Glutamatergic neuron (in vitro differentiated cells): ENCODE measurements around the gene STIMATE. TPM values are rescaled to one million over a fixed set of nuclear protein-coding genes. Genes with fewer than 3 reads are reported as not detected.

Source experiments
- DNase-seq: peaks from one replicate; pipeline ENCODE4 v3.0.0; 2022
- H3K27ac Mint-ChIP-seq: one replicate; pipeline ENCODE4 v1.8.0; 2020; ENCODE audit warnings: mild to moderate bottlenecking, mixed read lengths, inconsistent platforms; ENCODE audit not compliant: unreplicated experiment
- H3K27me3 Mint-ChIP-seq: one replicate; pipeline ENCODE4 v1.8.0; 2020; ENCODE audit warnings: mild to moderate bottlenecking, moderate library complexity, mixed read lengths, inconsistent platforms; ENCODE audit not compliant: unreplicated experiment
- H3K36me3 Mint-ChIP-seq: one replicate; pipeline ENCODE4 v1.8.0; 2020; ENCODE audit warnings: mild to moderate bottlenecking, mixed read lengths, inconsistent platforms; ENCODE audit not compliant: unreplicated experiment
- H3K4me1 Mint-ChIP-seq: one replicate; pipeline ENCODE4 v1.8.0; 2020; ENCODE audit warnings: mild to moderate bottlenecking, low read depth, mixed read lengths, inconsistent platforms; ENCODE audit not compliant: unreplicated experiment
- H3K4me3 Mint-ChIP-seq: one replicate; pipeline ENCODE4 v1.8.0; 2020; ENCODE audit warnings: mild to moderate bottlenecking, mixed read lengths, inconsistent platforms; ENCODE audit not compliant: unreplicated experiment
- H3K9me3 Mint-ChIP-seq: one replicate; pipeline ENCODE4 v1.8.0; 2020; ENCODE audit warnings: mild to moderate bottlenecking, moderate library complexity, mixed read lengths, inconsistent platforms; ENCODE audit not compliant: unreplicated experiment
- total RNA-seq: library from RNA; stranded (reverse); fragmentation: NEBNext Ultra II Directional; extraction: Animal tissue kit (Norgen Biotek cat#: 25700); gene quantifications from one replicate; pipeline ENCODE4 v1.2.1, GENCODE V29; 2021; ENCODE audit not compliant: unreplicated experiment
- TF ChIP-seq, protein P1 (sequence below): fragments of 200-600 bp; sonication (generic); IDR thresholded peaks from one replicate; pipeline ENCODE4 v1.5.0; 2021; ENCODE audit not compliant: partially characterized antibody, unreplicated experiment

Gene STIMATE
- total RNA-seq, 1 donor from 2014 or later = 23.0 TPM

DNA sequence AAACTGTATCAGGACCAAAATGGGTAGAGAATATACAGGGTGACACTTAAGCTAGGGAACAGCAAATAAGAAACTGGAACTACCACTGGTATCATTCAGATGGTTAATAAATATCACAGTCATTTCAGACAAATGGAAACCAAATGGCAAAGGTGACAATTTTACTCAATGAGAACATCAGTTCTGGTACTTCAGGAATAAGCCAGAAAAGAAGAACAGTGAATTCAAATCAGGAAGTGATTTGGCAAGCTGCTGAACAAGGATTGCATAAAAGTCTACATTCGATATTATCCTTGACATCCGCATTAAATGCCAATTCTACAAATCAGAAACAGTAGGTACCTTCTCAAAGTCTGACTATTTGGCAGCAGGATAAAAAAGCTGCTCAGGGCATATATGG lies 23.5 kb upstream of the STIMATE start:
- Mint-ChIP-seq H3K9me3 (peaks cover 3% of the 10 kb centered on the region), H3K4me1 (no peaks in the 10 kb centered on the region), H3K27me3 (no peaks in the 10 kb centered on the region), H3K4me3 (no peak overlapping the region), H3K27ac (no peak overlapping the region), H3K36me3 (no peaks in the 10 kb centered on the region)
- DNase-seq = no peak
- TF ChIP-seq, protein P1, sequence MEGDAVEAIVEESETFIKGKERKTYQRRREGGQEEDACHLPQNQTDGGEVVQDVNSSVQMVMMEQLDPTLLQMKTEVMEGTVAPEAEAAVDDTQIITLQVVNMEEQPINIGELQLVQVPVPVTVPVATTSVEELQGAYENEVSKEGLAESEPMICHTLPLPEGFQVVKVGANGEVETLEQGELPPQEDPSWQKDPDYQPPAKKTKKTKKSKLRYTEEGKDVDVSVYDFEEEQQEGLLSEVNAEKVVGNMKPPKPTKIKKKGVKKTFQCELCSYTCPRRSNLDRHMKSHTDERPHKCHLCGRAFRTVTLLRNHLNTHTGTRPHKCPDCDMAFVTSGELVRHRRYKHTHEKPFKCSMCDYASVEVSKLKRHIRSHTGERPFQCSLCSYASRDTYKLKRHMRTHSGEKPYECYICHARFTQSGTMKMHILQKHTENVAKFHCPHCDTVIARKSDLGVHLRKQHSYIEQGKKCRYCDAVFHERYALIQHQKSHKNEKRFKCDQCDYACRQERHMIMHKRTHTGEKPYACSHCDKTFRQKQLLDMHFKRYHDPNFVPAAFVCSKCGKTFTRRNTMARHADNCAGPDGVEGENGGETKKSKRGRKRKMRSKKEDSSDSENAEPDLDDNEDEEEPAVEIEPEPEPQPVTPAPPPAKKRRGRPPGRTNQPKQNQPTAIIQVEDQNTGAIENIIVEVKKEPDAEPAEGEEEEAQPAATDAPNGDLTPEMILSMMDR = no peak

DNA sequence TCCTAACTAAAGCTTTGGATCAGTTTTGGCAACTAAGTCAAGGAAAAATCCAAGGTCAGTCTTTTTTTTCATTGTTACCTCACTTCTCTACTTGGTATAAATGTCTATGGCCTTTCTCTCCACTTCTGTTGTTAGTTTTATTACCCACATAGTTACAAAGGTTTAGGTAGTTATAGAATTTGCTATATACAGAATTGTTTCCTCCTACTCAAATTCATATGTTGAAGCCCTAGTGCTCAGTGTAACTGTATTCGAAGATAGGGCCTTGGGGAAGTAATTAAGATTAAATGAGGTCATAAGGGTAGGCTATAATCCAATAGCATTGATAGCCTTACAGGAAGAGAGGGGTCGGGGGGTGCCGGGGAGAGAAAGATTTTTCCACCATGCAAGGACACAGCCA lies 19.7 kb upstream of the STIMATE start:
- no peak overlapping the region for H3K27ac Mint-ChIP-seq
- TF ChIP-seq, protein P1 = no peak
- H3K27me3 Mint-ChIP-seq = peaks cover 2% of the 10 kb centered on the region
- H3K4me1 Mint-ChIP-seq = no peaks in the 10 kb centered on the region
- DNase-seq = no peak
- no peaks in the 10 kb centered on the region for H3K36me3 Mint-ChIP-seq
- H3K4me3 Mint-ChIP-seq = no peak overlapping the region
- H3K9me3 Mint-ChIP-seq = no peaks in the 10 kb centered on the region

DNA sequence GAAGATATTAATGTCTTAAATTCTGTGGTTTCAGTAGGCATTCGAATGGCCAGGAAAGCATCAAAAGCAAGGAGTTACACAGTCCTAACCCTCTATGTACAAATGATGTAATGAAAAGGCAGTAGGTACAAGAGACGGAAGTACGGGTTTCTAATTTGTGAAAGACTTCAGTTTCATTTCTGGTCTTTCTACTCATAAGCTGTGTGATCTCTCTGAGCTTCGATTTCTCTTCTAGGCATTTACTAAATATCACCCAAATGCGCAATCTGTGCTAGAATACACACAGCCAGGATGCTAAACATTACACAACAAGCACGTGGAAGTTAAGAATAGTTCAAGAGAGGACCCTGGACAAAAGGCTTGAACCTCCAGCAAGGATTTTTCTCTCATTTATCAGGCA lies 17.9 kb upstream of the STIMATE start:
- DNase-seq = no peak
- no peak overlapping the region for H3K4me3 Mint-ChIP-seq
- peaks cover 4% of the 10 kb centered on the region for H3K27me3 Mint-ChIP-seq
- H3K27ac Mint-ChIP-seq = no peak overlapping the region
- no peaks in the 10 kb centered on the region for H3K36me3 Mint-ChIP-seq
- H3K9me3 Mint-ChIP-seq = no peaks in the 10 kb centered on the region
- H3K4me1 Mint-ChIP-seq = no peaks in the 10 kb centered on the region
- TF ChIP-seq, protein P1 = no peak

DNA sequence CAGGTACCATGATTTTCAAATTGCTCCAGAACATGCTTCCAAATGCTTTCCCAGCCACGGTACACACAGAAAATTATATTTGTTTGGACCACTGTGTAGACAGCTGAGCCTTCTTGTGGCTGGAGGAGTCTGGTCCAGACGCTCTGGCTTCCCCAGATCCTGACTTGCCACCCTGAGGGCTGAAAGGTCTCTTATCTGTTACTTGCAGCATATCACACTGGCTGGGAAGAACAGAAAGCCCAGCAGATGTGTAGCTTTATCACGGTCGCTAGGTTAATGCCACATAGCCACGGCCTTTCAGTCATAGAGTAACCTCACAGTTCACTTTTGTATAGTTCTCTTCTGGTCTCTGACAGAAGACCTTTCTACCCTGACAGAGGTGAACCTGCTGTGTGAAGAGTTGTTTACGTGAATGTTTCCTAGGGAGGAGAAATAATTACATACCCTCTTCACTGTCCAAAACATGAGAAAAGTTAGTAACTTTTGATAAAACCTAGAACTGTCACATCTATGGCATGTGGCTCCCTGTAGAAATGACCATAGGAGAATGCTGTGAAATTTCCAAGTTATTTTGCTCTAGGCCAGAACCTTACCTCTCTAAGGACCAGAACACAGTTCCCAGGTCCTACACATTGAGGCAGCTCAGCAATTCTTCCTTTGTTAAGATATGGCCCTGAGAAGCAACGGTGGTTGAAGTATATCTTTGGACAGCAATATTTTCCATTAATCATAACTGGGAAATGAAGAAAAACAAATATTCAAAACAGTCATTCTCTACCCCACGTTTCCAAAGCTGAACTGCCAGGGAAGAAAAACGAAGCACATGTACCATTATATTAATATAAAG lies 15.8 kb upstream of the STIMATE start:
- H3K36me3 Mint-ChIP-seq = no peaks in the 10 kb centered on the region
- H3K27ac Mint-ChIP-seq = no peak overlapping the region
- no peak for DNase-seq
- H3K27me3 Mint-ChIP-seq = peaks cover 4% of the 10 kb centered on the region
- TF ChIP-seq, protein P1 = no peak
- no peaks in the 10 kb centered on the region for H3K9me3 Mint-ChIP-seq
- H3K4me1 Mint-ChIP-seq = no peaks in the 10 kb centered on the region
- no peak overlapping the region for H3K4me3 Mint-ChIP-seq

DNA sequence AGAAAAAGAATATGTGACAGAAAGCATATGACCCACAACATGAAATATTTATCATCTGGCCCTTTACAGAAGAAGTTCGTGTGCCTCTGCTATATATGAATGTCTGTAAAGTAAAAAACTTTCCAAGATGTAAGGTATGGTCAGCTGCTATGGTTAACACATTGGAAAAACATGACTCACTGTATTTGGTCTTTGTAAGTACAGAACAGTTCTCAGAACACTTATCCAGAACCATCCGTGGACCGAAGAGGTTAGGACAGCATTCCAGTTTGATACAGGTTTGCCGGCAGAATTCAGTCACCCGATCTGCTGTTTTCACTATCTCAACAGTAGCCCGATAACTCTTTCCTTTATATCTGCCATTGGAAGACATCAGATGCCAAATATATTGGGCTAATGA lies 13.5 kb upstream of the STIMATE start:
- DNase-seq = no peak
- TF ChIP-seq, protein P1 = no peak
- no peaks in the 10 kb centered on the region for H3K36me3 Mint-ChIP-seq

More for the DNA sequence above, 13.5 kb upstream of the STIMATE start:
- Mint-ChIP-seq H3K27me3 (peaks cover 4% of the 10 kb centered on the region), H3K27ac (no peak overlapping the region), H3K9me3 (no peaks in the 10 kb centered on the region), H3K4me3 (no peak overlapping the region), H3K4me1 (no peaks in the 10 kb centered on the region)
